ENCODE measurements around the gene NECTIN3. TPM values are rescaled to one million over a fixed set of nuclear protein-coding genes. Genes with fewer than 3 reads are reported as not detected.

Gene NECTIN3
- total RNA-seq, 1 donor from 2014 or later, result 25.2 TPM

DNA sequence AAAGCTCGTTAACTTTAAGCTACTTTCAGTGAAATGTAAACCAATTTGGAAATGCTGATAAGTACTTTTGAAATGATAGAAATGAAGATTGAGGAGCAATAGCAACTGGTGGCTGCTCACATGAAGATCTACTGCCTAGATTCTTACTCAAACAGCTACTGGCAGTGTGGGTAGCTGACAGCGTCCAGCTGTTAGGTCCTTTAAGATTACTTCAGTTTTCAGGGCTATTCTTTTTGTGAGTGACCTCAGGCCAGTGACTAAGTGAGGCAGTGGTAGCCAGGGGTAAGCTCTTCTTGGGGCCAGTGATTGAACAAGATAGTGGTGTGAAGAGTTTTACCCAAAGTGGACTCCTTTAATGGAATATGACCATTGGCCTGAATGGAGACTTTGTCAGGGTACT is 41.3 kb downstream of the NECTIN3 start:
- DNase-seq (no peak), ATAC-seq (no peak)
- intact Hi-C loops (cut with DNase I), result no loop called here
- H3K27me3 ChIP-seq, result no peaks in the 10 kb centered on the region
- H3K4me1 ChIP-seq, result no peaks in the 10 kb centered on the region
- no peak overlapping the region for H3K4me3 ChIP-seq
- no peaks in the 10 kb centered on the region for H3K36me3 ChIP-seq
- H3K9me3 ChIP-seq, result no peaks in the 10 kb centered on the region
- H3K27ac ChIP-seq, result no peak overlapping the region
- TF ChIP-seq, protein P1, sequence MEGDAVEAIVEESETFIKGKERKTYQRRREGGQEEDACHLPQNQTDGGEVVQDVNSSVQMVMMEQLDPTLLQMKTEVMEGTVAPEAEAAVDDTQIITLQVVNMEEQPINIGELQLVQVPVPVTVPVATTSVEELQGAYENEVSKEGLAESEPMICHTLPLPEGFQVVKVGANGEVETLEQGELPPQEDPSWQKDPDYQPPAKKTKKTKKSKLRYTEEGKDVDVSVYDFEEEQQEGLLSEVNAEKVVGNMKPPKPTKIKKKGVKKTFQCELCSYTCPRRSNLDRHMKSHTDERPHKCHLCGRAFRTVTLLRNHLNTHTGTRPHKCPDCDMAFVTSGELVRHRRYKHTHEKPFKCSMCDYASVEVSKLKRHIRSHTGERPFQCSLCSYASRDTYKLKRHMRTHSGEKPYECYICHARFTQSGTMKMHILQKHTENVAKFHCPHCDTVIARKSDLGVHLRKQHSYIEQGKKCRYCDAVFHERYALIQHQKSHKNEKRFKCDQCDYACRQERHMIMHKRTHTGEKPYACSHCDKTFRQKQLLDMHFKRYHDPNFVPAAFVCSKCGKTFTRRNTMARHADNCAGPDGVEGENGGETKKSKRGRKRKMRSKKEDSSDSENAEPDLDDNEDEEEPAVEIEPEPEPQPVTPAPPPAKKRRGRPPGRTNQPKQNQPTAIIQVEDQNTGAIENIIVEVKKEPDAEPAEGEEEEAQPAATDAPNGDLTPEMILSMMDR (IDR thresholded peaks at IDR 0.05), result no peak

DNA sequence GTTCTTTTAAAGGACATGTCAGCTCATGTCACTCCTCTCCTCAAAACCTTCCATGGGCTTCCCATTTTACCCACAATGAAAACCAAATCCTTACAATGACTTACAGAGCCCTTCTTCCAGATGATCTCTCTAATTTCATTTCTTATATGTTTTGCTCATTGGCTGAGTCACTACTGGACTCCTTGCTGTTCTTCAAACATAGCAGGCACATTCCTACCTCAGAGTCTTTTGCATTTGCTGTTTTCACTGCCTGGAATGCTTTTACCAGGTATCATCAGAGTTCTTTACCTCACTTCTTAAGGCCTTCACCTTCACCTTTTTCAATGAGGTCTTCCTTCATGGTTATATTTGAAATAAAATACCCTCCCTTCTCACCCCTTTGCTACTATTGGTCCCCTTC is 57.3 kb downstream of the NECTIN3 start:
- intact Hi-C loops (cut with DNase I), result no loop called here
- ATAC-seq (no peak), DNase-seq (no peak)
- Histone ChIP-seq H3K4me1 (no peaks in the 10 kb centered on the region), H3K36me3 (no peaks in the 10 kb centered on the region), H3K4me3 (no peak overlapping the region), H3K27ac (no peak overlapping the region), H3K27me3 (no peaks in the 10 kb centered on the region), H3K9me3 (no peaks in the 10 kb centered on the region)
- TF ChIP-seq, protein P1 (IDR thresholded peaks at IDR 0.05), result no peak

DNA sequence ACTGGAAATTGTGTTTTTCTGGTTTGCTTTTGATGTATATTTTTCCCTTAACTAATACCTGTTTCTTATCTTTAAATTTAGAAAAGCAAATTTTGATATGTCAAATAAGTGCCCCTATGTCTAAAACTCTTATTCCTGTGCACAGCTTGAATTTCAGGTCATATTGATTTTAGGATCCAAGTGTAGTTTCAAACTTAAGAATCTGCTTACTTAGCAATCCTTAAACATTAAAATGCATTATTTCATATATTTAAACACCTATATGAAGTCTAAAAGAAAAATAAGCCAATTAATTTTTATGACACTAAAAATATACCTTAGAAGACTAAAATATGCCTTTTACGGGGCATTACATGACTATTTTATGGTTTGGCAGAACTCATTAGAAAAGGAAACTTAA is 59.2 kb downstream of the NECTIN3 start:
- H3K27ac ChIP-seq, result no peak overlapping the region
- ATAC-seq, result no peak
- no peak for DNase-seq
- no peaks in the 10 kb centered on the region for H3K27me3 ChIP-seq
- no peak overlapping the region for H3K4me3 ChIP-seq
- no peaks in the 10 kb centered on the region for H3K4me1 ChIP-seq
- no peaks in the 10 kb centered on the region for H3K36me3 ChIP-seq
- TF ChIP-seq, protein P1 (IDR thresholded peaks at IDR 0.05), result no peak
- intact Hi-C loops (cut with DNase I), result no loop called here
- no peaks in the 10 kb centered on the region for H3K9me3 ChIP-seq

DNA sequence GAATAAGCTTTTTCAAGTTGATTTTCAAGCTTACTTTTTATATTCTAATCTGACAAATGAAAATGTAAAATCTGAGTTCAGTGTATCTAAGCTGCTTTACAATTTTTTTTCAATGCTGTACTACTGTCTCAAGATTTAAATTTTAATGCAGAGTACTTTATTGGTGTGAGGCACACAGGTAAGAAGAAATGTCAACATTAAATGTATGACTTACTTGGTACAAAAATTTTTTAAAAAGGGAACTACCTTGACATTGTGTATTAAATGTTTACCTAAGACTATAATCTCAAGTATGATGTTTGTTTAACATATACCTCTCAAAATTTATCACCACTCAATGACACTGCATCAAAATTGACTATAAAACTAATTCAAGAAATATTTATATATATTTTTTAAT is 62.7 kb downstream of the NECTIN3 start:
- H3K9me3 ChIP-seq, result no peaks in the 10 kb centered on the region
- no peak for ATAC-seq
- intact Hi-C loops (cut with DNase I), result no loop called here

DNA sequence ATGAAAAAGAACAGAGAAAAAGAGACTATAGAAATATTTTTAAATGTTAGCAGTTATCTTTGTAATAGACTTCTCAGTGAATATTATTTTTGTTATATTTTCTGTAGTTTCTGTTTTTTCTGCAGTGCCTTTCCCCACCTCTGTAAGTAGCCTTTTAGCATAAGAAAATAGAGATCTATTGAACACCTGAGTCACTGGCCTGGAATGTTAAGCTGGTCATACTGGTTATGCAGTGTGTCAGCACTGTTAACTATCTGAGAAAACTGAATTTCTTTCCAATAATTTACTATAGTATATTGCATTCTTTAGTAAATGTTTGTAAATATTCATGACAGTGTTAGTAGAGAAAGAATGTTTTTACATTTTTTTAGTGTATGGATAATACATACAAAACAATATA is 79.8 kb downstream of the NECTIN3 start:
- intact Hi-C loops (cut with DNase I), result no loop called here
- Histone ChIP-seq H3K27me3 (no peaks in the 10 kb centered on the region), H3K9me3 (no peaks in the 10 kb centered on the region), H3K36me3 (no peaks in the 10 kb centered on the region), H3K4me1 (no peaks in the 10 kb centered on the region), H3K27ac (no peak overlapping the region), H3K4me3 (no peak overlapping the region)
- DNase-seq (no peak), ATAC-seq (no peak)
- TF ChIP-seq, protein P1 (IDR thresholded peaks at IDR 0.05), result no peak

More for the DNA sequence above, 62.7 kb downstream of the NECTIN3 start:
- Histone ChIP-seq H3K4me1 (no peaks in the 10 kb centered on the region), H3K4me3 (no peak overlapping the region), H3K27ac (no peak overlapping the region), H3K36me3 (no peaks in the 10 kb centered on the region), H3K27me3 (no peaks in the 10 kb centered on the region)
- TF ChIP-seq, protein P1 (IDR thresholded peaks at IDR 0.05), result no peak
- DNase-seq, result no peak

DNA sequence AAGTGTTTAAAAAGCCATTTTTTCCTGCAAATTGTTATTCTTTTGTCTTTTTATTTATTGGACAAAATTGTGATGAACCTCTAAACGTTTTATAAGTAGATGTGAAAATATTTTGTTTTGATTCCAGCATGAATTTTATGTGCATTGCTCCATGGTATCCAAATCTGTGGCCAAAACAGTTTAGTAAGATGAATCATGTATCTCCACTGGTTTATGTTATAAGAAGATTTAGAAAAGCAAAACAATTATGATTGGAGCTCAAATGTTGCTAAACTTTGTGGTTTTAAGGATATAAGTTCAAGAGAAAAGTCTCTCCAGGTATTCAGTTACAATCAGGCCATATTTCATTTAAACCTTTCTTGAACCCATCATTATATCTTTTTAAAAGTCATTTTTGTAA is 80.9 kb downstream of the NECTIN3 start:
- ATAC-seq (no peak), DNase-seq (no peak)
- intact Hi-C loops (cut with DNase I), result no loop called here

More for the DNA sequence above, 80.9 kb downstream of the NECTIN3 start:
- Histone ChIP-seq H3K36me3 (no peaks in the 10 kb centered on the region), H3K4me3 (no peak overlapping the region), H3K9me3 (no peaks in the 10 kb centered on the region), H3K4me1 (no peaks in the 10 kb centered on the region), H3K27me3 (no peaks in the 10 kb centered on the region), H3K27ac (no peak overlapping the region)
- TF ChIP-seq, protein P1 (IDR thresholded peaks at IDR 0.05), result no peak
